Measurements from ENCODE around the gene CIPC. TPM values are rescaled to one million over a fixed set of nuclear protein-coding genes. Genes with fewer than 3 reads are reported as not detected.

CIPC gene
- polyA plus RNA-seq, 4 donors = 13.9 to 26.8 (median 25.3) TPM

GRCh38 chr14:77069551-77069950 is 28.5 kb upstream of the CIPC start:
- DNase-seq (ENCODE audit: low read depth in 4 of 4, low spot score in 3 of 4) = no peak

- DNase-seq (ENCODE audit: low read depth in 4 of 4, low spot score in 3 of 4) = no peak
These were observed 26.1 kb upstream of the CIPC start for GRCh38 chr14:77071938-77072388.

- DNase-seq (ENCODE audit: low read depth in 4 of 4, low spot score in 3 of 4) = no peak
These were observed 23.1 kb upstream of the CIPC start for GRCh38 chr14:77074969-77075368.

DNA sequence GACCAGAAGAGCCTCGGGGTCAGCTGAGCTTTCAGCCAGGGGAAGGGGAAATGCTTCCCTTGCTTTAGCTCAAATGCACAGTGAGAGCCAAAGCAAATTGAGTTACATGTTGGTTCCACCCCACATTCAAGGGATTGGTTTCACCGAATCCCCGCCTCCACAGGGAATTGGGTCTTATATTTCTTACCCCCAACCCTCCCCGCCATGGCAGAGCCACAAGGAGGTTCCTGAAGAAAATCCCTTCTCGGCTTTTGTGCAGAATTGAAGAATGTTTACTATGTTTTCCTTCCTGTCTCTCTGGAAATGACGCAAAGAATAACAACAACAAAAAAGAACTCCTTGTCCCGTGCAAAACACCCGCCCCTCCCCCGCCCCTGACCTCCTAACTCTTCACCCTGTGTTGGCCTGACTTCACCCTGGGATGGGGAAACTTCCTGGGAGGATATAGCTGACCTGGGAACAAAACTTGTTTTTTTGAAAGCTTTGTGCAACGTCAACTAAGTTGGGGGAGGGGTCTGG is 21.9 kb upstream of the CIPC start:
- no peak for DNase-seq (ENCODE audit: low read depth in 4 of 4, low spot score in 3 of 4)

DNA sequence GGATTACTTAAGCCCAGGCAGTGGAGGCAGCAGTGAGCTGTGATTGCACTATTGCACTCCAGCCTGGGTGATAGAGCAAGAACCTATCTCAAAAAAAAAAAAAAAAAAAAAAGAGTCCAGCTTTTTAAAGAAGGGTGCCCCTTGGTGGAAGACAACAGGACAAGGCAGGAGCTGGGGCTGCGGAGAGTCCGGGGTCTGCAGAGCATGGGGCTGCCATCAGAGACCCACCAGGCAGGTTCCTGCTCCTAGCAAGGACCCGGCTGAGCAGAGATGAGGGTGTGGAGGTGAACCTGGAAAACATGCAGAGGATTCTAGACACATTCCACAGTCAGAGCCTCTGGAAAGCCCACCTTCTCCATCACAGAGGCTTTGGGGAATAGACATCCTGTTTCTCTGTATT is 21.0 kb upstream of the CIPC start:
- no peak for DNase-seq (ENCODE audit: low read depth in 4 of 4, low spot score in 3 of 4)

DNA sequence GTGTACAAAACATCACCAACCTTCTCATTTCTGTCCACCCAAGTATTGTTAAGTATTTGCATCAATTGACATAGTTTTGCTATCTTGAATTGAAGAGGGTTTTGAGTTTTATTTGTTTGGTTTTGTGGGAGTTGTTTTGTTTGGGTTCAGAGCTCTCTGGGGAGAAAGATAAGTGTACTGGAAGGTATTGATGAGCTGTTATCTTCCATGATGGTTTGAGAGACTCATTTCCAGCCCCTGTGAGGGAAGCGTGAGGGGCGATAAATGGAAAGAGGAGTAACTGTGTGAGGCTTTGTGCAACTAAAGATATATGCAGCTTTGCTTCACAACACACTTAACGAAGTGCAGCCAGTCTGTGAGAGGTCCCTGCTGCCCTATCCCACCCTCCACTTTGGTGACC is 15.7 kb upstream of the CIPC start:
- no peak for DNase-seq (ENCODE audit: low read depth in 4 of 4, low spot score in 3 of 4)

DNA sequence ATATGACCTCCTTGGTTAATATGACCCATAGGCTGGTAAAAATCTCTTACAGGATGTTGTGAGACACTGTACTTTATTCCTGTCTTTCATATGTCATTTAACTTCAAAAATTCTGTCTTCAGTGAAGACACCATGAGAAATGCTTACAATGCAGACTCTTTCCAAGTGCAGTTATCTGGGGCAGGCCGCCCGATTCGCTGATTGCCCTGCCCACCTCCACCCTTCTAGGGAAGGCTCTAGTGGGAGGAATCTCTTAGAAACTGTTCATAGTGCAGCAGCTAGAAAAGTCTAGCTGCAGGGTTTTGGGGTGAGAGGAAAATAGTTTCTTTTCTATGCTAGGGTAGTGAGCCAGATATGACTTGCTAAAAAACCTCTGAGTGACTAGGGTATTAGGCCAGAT is 15.0 kb upstream of the CIPC start:
- no peak for DNase-seq (ENCODE audit: low read depth in 4 of 4, low spot score in 3 of 4)

GRCh38 chr14:77084985-77085384 is 13.1 kb upstream of the CIPC start:
- DNase-seq (ENCODE audit: low read depth in 4 of 4, low spot score in 3 of 4) = no peak

- no peak for DNase-seq (ENCODE audit: low read depth in 4 of 4, low spot score in 3 of 4)
These were observed 12.5 kb upstream of the CIPC start for GRCh38 chr14:77085538-77085937.

GRCh38 chr14:77086017-77086727 is 11.9 kb upstream of the CIPC start:
- DNase-seq (ENCODE audit: low read depth in 4 of 4, low spot score in 3 of 4) = no peak

- DNase-seq (ENCODE audit: low read depth in 4 of 4, low spot score in 3 of 4) = no peak
These were observed 11.1 kb upstream of the CIPC start for GRCh38 chr14:77086951-77087350.

DNA sequence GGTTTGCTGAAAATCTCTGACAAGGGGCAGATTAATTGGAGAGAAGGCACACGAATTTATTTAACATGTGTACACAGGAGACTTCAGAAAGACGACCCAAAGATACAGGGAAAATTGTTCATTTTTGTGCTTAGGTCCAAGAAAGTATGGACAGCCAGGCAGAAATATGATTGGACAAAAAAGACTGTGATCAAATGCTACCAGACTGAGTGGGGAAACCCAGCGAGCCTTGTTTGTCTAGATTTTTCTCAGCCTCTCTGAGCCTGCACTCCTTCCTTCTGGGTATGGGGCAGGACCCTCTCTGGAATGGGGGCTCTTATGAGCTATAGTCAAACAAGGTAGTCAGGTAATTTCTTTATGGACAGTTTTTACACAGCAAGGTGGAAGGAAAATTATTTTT is 10.4 kb upstream of the CIPC start:
- DNase-seq (ENCODE audit: low read depth in 4 of 4, low spot score in 3 of 4) = no peak

DNA sequence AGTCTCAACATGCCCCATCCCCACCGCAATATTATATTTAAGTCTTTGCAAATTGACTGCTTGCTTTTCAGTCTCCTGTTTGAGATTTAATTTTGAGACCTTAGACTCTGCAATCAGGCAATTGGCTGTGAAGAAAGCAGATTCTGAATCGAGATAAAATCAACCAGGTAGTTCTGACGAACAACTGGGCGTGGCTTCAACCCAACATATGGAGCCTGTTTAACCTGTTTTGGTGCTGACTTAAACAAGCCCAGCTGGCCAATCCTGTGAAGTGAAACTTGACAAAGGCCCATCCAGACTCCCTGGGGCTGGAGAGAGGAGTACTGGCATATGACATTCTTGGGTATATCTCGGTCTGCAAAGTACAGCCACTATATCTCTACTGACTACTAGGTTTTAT is 9.8 kb upstream of the CIPC start:
- DNase-seq (ENCODE audit: low read depth in 4 of 4, low spot score in 3 of 4) = no peak

- DNase-seq (ENCODE audit: low read depth in 4 of 4, low spot score in 3 of 4) = no peak
These were observed 9.4 kb upstream of the CIPC start for GRCh38 chr14:77088645-77089044.

- no peak for DNase-seq (ENCODE audit: low read depth in 4 of 4, low spot score in 3 of 4)
These were observed 6.5 kb upstream of the CIPC start for GRCh38 chr14:77091518-77091917.

DNA sequence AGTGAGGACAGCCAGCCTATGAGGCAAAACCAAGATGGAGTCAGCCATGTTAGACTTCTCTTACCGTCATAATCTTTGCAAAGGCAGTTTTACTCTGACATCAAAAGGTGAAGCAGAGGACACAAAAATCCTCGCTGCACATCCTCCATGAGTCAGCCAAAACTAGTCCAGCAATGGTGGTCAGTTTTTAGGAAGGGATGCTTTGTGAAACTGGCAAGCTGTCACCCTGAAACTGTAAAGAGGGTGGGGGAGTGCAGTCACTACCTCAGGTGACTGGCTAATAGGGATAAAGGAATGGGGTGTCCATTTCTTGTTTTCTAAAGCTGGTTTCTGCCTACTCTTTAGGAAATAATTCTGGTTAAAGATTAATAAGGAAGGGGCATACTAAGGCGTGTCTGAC is 5.4 kb upstream of the CIPC start:
- no peak for DNase-seq (ENCODE audit: low read depth in 4 of 4, low spot score in 3 of 4)

DNA sequence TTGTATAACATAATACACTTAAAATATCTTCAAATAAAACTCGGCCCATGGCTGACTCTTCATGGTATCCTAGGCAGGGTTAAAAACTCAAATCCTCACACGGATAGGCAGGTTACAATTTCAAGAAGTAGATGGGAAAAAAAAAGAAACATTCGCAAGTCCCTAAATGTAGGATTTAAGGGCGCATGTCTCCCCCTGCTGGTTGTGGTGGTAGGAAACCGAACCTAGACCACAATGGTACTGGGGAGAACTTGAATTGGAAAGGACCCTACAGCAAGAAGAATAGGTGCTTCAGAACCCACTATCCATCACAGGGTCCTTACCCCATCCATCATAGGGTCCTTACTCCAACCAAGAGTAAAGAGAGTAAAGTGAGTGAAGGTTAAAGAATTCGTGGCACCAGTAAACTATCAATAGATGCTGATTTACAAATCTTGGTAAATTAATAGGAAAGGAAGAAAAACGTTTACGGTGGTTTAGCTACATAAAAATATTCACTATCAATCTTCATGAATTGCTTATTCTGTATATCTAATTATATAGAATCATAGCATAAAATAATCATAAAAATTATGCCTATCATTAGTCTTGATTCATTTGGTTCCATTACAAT is 3.3 kb upstream of the CIPC start:
- DNase-seq (ENCODE audit: low read depth in 4 of 4, low spot score in 3 of 4) = peak in 1 of 4 donors; percentile 55

DNA sequence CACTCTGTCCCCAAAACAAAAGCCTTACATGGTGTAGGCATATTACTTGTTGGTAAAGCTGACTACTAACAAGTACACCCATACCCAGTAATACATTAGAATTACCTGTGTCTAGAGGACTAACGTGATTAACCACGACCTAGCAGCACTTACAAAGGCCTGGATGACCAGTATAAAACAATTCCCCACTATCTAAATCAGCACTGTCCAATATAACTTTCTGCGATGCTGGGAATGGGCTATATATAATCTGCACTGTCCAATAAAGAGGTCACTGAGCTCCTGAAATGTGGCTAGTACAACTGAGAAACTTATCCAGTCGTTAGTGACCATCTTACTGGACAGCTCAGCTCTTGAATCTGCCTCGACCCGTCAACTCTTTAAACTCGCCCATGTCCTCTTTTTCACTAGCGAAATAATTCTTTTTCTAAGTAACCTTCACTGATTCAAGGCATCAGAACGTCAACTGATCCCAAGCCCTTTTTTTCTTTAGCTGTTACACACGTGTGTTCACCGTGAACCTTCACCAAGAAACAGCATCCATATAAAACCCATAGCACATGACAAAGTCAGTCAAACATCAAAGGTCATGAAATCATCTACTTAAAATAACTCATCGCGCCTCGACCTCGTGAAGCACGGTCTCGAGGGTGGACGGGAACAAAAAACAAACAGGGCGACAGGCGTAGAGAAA is 905 bp upstream of the CIPC start:
- DNase-seq (ENCODE audit: low read depth in 4 of 4, low spot score in 3 of 4) = peak in 2 of 4 donors; percentile 57 to 63

DNA sequence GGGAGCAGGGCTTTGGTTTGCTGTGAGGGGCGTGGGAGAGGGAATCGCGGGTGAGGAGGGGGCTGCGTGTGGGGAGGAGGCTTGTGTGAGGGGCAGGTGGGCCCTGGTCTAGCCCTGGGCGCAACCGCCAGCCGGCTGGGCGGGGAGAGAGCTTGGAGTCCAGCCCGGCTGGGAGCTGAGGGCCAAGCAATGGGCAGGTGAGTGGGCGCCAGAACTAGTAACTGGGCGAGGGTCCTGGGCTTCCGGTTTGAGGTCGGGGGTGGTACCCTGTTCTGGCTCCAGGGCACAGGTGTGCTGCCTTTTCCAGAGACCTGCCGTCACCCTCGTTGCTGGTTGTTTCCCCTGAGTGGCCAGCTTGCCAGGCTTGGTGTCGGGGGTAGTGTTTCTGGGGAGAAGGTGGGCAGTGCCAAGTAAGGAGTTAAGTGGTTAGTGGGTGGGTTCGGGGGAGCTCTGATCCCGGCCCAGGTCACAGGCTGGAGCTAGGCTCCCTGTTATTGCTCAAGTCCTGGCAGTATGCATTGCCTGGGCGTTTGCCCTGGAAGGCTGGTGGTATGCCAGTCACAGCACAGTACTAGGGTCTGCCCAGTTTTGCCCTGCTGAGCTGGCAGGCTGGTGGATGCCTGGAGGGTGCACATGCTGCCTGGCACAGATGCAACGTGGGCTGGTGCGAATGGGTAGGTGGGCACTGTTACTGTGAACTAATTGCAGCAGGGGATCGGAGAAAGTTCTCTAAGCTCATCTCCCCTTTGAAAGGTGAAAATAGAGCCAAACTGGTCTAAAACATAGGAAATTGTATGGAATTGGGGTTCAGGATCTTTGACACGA is 683 bp downstream of the CIPC start:
- DNase-seq (ENCODE audit: low read depth in 4 of 4, low spot score in 3 of 4) = no peak

DNA sequence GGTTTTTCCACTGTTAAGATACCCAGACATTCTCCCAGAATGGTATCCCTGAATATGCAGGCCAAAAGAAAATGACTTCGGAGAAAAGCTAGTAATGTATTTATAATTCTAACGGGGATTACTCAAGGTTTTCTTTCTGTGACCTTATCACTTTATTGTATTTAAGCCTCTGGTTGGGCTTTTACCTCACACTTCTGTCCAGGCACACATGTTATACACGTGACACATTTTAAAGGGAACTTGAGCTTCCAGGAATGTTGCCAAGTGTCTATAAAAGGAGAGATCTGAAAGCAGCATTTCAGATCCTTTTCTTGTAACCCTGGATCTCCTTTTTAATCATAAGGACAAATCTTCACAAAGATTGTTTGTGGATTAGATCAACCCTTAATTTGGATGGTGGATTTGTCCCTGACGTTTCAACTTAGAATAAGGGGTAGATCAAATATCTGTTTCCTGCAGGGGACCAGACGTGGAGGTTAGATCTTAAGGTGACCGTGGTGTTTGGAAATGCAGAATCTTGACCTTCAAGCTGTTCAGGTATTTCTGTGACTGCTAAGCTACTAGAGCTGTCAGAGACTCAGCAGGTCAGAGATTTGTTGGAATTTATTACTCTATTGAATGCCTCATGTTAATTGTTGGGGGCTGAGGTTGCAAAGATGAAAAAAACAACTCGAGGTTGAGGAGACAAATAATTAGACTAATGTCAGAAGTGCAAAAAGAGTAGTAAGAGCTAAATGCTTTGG is 1.5 kb downstream of the CIPC start:
- no peak for DNase-seq (ENCODE audit: low read depth in 4 of 4, low spot score in 3 of 4)
